ENCODE measurements around the gene SKAP1. TPM values are rescaled to one million over a fixed set of nuclear protein-coding genes. Genes with fewer than 3 reads are reported as not detected.

SKAP1 gene
- total RNA-seq, 4 donors from 2014 or later: 0.33 to 2.1 (median 1.0) TPM

GRCh38 chr17:48152289-48152688 is 277.7 kb downstream of the SKAP1 start:
- WGBS, 2 donors: 69 to 70% methylated on average over 4 of the region's 4 CpGs
- no peak for DNase-seq
- Histone ChIP-seq H3K4me1 (no peaks in the 10 kb centered on the region), H3K9me3 (no peaks in the 10 kb centered on the region), H3K36me3 (no peaks in the 10 kb centered on the region), H3K27ac (no peak overlapping the region), H3K27me3 (no peaks in the 10 kb centered on the region), H3K4me3 (replicated peaks in 1 of 3) (no peak overlapping the region)
- intact Hi-C loops (cut with DNase I): no loop called here
- TF ChIP-seq CTCF (IDR thresholded peaks at IDR 0.05) (no peak), POLR2A (IDR thresholded peaks at IDR 0.05) (no peak)

GRCh38 chr17:48151220-48151619 is 278.8 kb downstream of the SKAP1 start:
- intact Hi-C loops (cut with DNase I): no loop called here
- Histone ChIP-seq H3K4me3 (replicated peaks in 1 of 3) (no peak overlapping the region), H3K27ac (no peak overlapping the region), H3K27me3 (no peaks in the 10 kb centered on the region), H3K36me3 (no peaks in the 10 kb centered on the region), H3K4me1 (no peaks in the 10 kb centered on the region), H3K9me3 (no peaks in the 10 kb centered on the region)
- TF ChIP-seq POLR2A (IDR thresholded peaks at IDR 0.05) (no peak), CTCF (IDR thresholded peaks at IDR 0.05) (no peak)
- DNase-seq: no peak
- 76 to 82% methylated on average over 3 of the region's 3 CpGs for WGBS, 2 donors

GRCh38 chr17:48150597-48151001 is 279.4 kb downstream of the SKAP1 start:
- Histone ChIP-seq H3K27ac (no peak overlapping the region), H3K9me3 (no peaks in the 10 kb centered on the region), H3K4me3 (replicated peaks in 1 of 3) (no peak overlapping the region), H3K36me3 (no peaks in the 10 kb centered on the region), H3K4me1 (no peaks in the 10 kb centered on the region), H3K27me3 (no peaks in the 10 kb centered on the region)
- DNase-seq: no peak
- intact Hi-C loops (cut with DNase I): no loop called here
- WGBS, 2 donors: 60 to 68% methylated on average over 11 of the region's 11 CpGs
- TF ChIP-seq POLR2A (IDR thresholded peaks at IDR 0.05): no peak
- no peak for TF ChIP-seq CTCF (IDR thresholded peaks at IDR 0.05)

GRCh38 chr17:48149787-48150463 is 280.1 kb downstream of the SKAP1 start:
- no peak overlapping the region for H3K4me3 ChIP-seq (replicated peaks in 1 of 3)
- no peak for TF ChIP-seq CTCF (IDR thresholded peaks at IDR 0.05)
- TF ChIP-seq POLR2A (IDR thresholded peaks at IDR 0.05): no peak
- no peaks in the 10 kb centered on the region for H3K27me3 ChIP-seq
- no peaks in the 10 kb centered on the region for H3K9me3 ChIP-seq
- no peak overlapping the region for H3K27ac ChIP-seq
- H3K36me3 ChIP-seq: no peaks in the 10 kb centered on the region
- no peak for DNase-seq
- WGBS, 2 donors: 87 to 88% methylated on average over 4 of the region's 4 CpGs
- no peaks in the 10 kb centered on the region for H3K4me1 ChIP-seq
- intact Hi-C loops (cut with DNase I): no loop called here

- Histone ChIP-seq H3K36me3 (no peaks in the 10 kb centered on the region), H3K4me1 (no peaks in the 10 kb centered on the region), H3K4me3 (replicated peaks in 1 of 3) (no peak overlapping the region), H3K9me3 (no peaks in the 10 kb centered on the region), H3K27me3 (no peaks in the 10 kb centered on the region), H3K27ac (no peak overlapping the region)
- intact Hi-C loops (cut with DNase I): no loop called here
- TF ChIP-seq POLR2A (IDR thresholded peaks at IDR 0.05) (no peak), CTCF (IDR thresholded peaks at IDR 0.05) (no peak)
- WGBS, 2 donors: 71 to 72% methylated on average over 16 of the region's 16 CpGs
- DNase-seq: no peak
These were observed 280.9 kb downstream of the SKAP1 start for GRCh38 chr17:48148854-48149786.

Measured in thyroid gland (tissue), 4 donors.